Cardiac fibroblast (primary cell): ENCODE results near the gene ARFIP1.
A peak's percentile ranks its signal among the peaks of the same experiment; 100 is the strongest.

Experiments
- DNase-seq, 2 donors: peaks; one replicate each; pipeline versions ENCODE4 v3.0.0 to v3.0.0-alpha.2; 2010; ENCODE audit warnings: low read depth in 2 of 2
- H3K4me3 ChIP-seq, 2 donors: replicated peaks in 1 of 2; 1 replicate in 1 of 2; 2 replicates in 1 of 2; pipeline ENCODE4 v1.5.1; 2011; ENCODE audit warnings: low read depth in 2 of 2, low read length in 2 of 2, mild to moderate bottlenecking in 2 of 2, moderate library complexity in 1 of 2
- TF ChIP-seq, protein P1 (sequence below): IDR thresholded peaks from one replicate; pipeline ENCODE4 v1.5.1; 2011; ENCODE audit warnings: low read depth, mild to moderate bottlenecking, low read length, inconsistent platforms

Gene ARFIP1

DNA sequence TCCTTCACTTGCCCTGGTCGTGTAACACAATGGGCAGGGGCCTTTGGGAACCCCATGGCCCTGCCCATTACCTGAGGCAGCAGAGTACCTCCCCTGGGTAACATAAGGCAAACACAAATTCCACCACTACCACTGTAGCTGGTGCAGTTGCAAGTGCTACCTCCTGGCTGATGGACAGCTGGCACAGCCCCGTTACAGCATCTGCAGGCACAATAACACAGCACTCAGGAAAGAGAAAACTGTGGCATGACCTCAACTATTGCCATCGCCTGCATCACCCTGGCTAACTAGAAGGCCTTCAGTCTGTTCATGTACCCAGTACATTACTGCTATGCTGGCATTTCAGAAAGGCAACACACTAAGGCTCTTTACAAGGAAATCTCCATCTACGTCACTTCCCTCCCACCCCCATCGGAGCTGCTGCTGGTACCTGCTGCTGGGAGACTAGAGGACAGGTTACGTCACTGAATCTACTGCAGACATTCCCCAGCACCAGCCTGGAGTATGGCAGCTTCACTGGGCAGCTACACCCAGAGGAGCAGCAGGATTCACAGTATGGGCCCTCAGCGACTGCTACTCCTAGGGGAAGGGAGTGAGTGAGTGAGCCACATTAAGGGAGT lies 39.4 kb downstream of the ARFIP1 start:
- TF ChIP-seq, protein P1, sequence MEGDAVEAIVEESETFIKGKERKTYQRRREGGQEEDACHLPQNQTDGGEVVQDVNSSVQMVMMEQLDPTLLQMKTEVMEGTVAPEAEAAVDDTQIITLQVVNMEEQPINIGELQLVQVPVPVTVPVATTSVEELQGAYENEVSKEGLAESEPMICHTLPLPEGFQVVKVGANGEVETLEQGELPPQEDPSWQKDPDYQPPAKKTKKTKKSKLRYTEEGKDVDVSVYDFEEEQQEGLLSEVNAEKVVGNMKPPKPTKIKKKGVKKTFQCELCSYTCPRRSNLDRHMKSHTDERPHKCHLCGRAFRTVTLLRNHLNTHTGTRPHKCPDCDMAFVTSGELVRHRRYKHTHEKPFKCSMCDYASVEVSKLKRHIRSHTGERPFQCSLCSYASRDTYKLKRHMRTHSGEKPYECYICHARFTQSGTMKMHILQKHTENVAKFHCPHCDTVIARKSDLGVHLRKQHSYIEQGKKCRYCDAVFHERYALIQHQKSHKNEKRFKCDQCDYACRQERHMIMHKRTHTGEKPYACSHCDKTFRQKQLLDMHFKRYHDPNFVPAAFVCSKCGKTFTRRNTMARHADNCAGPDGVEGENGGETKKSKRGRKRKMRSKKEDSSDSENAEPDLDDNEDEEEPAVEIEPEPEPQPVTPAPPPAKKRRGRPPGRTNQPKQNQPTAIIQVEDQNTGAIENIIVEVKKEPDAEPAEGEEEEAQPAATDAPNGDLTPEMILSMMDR: no peak
- DNase-seq: no peak
- H3K4me3 ChIP-seq: no peak overlapping the region

DNA sequence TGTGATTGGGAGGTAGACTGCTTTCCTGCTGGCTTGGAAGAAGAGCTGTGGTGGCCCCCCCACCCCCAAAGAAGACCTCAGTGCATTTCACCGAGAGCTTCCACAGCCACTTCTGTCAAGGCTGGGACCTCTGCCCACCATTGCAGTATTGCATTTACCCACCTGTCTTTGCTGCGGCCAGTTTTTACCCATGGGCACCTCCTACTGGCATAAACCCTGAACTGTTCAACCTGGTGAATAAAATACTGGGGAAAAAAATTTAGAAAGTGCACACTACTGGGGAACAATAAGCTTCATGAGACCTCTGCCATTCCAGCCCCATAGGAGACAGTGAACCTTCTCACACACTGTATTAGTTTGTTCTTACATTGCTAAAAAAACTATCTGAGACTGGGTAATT lies 40.3 kb downstream of the ARFIP1 start:
- TF ChIP-seq, protein P1: peak; percentile 10
- no peak overlapping the region for H3K4me3 ChIP-seq
- no peak for DNase-seq

DNA sequence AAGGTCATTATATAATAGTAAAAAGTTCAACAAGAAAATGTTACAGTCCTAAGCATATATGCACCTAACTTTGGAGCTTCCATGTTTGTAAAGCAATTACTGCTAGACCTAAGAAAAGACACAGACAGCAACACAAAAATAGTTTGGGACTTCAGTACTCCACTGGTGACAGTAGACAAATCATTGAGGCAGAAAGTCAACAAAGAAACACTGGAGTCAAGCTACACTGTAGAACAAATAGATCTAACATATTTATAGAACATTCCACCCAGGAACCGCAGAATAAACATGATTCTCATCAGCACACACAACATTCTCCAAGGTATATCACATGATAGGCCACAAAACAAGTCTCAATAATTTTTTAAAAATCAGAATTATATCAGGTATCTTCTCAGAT lies 42.6 kb downstream of the ARFIP1 start:
- TF ChIP-seq, protein P1: no peak
- no peak for DNase-seq
- H3K4me3 ChIP-seq: no peak overlapping the region

DNA sequence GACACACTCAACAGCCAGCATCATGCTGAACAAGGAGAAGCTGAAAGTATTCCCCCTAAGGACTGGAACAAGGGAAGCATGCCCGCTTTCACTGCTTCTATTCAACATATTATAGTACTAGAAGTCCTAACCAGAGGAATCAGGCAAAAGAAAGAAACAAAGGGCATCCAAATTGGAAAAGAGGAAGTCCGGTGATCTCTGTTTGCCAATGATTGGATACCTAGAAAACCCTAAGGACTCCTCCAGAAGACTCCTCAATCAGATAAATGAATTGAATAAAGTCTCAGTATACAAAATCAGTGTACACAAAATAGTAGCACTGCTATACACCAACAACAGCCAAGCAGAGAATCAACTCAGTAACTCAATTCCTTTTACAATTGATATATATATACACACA lies 44.8 kb downstream of the ARFIP1 start:
- H3K4me3 ChIP-seq: no peak overlapping the region
- TF ChIP-seq, protein P1: no peak
- DNase-seq: no peak

DNA sequence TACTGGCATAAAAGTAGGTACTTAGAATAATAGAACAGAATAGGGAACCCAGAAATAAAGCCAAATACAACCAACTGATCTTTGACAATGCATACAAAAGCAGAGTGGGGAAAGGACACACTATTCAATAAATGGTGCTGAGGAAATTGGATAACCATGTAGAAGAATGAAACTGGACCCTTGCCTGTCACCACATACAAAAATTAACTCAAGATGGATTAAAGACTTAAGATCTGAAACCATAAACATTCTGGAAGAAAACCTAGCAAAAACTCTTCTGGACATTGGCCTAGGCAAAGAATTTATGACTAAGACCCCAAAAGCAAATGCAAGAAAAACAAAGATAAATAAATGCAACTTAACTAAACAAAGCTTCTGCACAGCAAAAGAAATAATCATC lies 45.6 kb downstream of the ARFIP1 start:
- no peak overlapping the region for H3K4me3 ChIP-seq
- TF ChIP-seq, protein P1: no peak
- DNase-seq: no peak

DNA sequence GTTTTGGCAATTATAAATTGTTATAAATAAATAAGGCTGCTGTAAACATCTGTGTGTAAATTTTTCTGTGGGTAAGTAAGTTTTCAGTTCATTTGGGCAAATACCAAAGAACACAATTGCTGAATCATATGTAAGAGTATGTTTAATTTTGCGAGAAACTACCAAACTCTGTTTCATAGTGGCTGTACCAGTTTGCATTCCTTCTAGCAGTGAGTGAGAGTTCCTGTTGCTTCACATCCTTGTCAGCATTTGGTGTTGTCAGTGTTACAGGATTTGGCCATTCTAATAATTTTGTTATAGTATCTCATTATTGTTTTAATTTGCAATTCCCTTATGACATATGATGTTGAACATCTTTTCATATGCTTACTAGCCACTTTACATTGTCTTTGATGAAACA lies 48.4 kb downstream of the ARFIP1 start:
- H3K4me3 ChIP-seq: no peak overlapping the region
- DNase-seq: peak in 1 of 2 donors; percentile 48
- TF ChIP-seq, protein P1: no peak

DNA sequence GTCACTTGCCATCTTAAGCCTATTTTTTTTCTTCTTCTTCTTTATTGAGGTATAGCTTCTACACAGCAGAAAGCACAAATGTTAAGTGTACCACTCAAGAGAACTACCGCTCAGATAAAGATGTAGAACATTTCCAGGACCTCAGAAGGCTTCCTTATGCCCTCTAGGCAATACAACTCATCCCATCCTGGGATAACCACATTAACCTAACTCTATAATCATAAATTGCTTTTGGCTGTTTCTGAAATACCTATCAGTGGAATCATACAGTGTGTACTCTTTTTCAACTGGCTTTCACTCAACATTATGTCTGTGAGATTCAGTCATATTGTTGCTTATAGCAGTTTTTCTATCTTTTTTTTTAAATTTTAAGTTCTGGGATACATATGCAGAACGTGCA lies 51.7 kb downstream of the ARFIP1 start:
- no peak for DNase-seq
- TF ChIP-seq, protein P1: no peak
- no peak overlapping the region for H3K4me3 ChIP-seq
